GM19328 (cell line): ENCODE results near the gene ZFP90.

ENCODE experiments used
- ATAC-seq: cut with Tn5 transposase; IDR thresholded peaks from one replicate; pipeline ENCODE4 v1.9.1; 2021; ENCODE audit warnings: mild to moderate bottlenecking, moderate library complexity; ENCODE audit not compliant: unreplicated experiment

The ZFP90 gene

GRCh38 chr16:68577352-68577853 is 38.3 kb downstream of the ZFP90 start:
- no peak for ATAC-seq

- no peak for ATAC-seq
Observed at GRCh38 chr16:68590201-68590994, 51.3 kb downstream of the ZFP90 start.

- ATAC-seq = no peak
Observed at GRCh38 chr16:68592466-68593337, 53.6 kb downstream of the ZFP90 start.

- no peak for ATAC-seq
Observed at GRCh38 chr16:68596266-68596665, 57.2 kb downstream of the ZFP90 start.

GRCh38 chr16:68599586-68599985 is 60.5 kb downstream of the ZFP90 start:
- no peak for ATAC-seq

- ATAC-seq = no peak
Observed at GRCh38 chr16:68605746-68606145, 66.7 kb downstream of the ZFP90 start.

GRCh38 chr16:68607443-68607842 is 68.4 kb downstream of the ZFP90 start:
- no peak for ATAC-seq

GRCh38 chr16:68608330-68608729 is 69.2 kb downstream of the ZFP90 start:
- ATAC-seq = no peak

- ATAC-seq = no peak
Observed at GRCh38 chr16:68612996-68613395, 73.9 kb downstream of the ZFP90 start.

- ATAC-seq = no peak
Observed at GRCh38 chr16:68617734-68618133, 78.6 kb downstream of the ZFP90 start.
